Keratinocyte (primary cell): ENCODE measurements around the gene CCL8. TPM values are rescaled to one million over a fixed set of nuclear protein-coding genes. Genes with fewer than 3 reads are reported as not detected.
A peak's percentile ranks its signal among the peaks of the same experiment; 100 is the strongest.
"Not testable (repeated sequence)": the region's sequence is repeated elsewhere in the genome, so short reads cannot be mapped to it uniquely, and the experiment has no call there.

Source experiments
- DNase-seq: peaks from one replicate; pipeline ENCODE4 v3.0.0-alpha.2; 2011; ENCODE audit warnings: low read depth, missing footprints, low spot score
- FAIRE-seq: peaks from 2 replicates; lab custom pipeline; 2011; peaks lifted over from hg19 to GRCh38; lab: Jason Lieb, UNC
- H2AFZ ChIP-seq: 2 replicates; pipeline ENCODE4 v1.6.0; 2012; ENCODE audit warnings: low read length, control low read depth, inconsistent platforms; ENCODE audit not compliant: control insufficient read depth
- H3K27ac ChIP-seq: 2 replicates; pipeline ENCODE4 v1.5.1; 2011; ENCODE audit warnings: low read length; ENCODE audit not compliant: control insufficient read depth, insufficient read depth
- H3K27me3 ChIP-seq: 3 replicates; pipeline ENCODE4 v1.6.0; 2011; ENCODE audit warnings: low read length; ENCODE audit not compliant: control insufficient read depth, insufficient read depth; ENCODE audit errors: extremely low read depth
- H3K36me3 ChIP-seq, 2 experiments: 2 replicates in 1 of 2; 3 replicates in 1 of 2; pipeline ENCODE4 v1.5.1; 2011; ENCODE audit warnings: low read length in 2 of 2, mild to moderate bottlenecking in 1 of 2; ENCODE audit not compliant: control insufficient read depth in 2 of 2, insufficient read depth in 2 of 2; ENCODE audit errors: extremely low read depth in 1 of 2
- H3K4me1 ChIP-seq: 3 replicates; pipeline ENCODE4 v1.5.1; 2011; ENCODE audit warnings: low read length; ENCODE audit not compliant: control insufficient read depth, insufficient read depth; ENCODE audit errors: extremely low read depth
- H3K4me2 ChIP-seq: 3 replicates; pipeline ENCODE4 v1.6.0; 2011; ENCODE audit warnings: low read depth, low read length; ENCODE audit not compliant: control insufficient read depth, insufficient read depth; ENCODE audit errors: extremely low read depth
- H3K4me3 ChIP-seq, 3 experiments: fragments of 200-600 bp in 1 of 3; sonication (generic) in 1 of 3; 2 replicates in 2 of 3; 3 replicates in 1 of 3; pipeline ENCODE4 v1.5.1; 2011 to 2016; ENCODE audit warnings: low read length in 3 of 3, mild to moderate bottlenecking in 3 of 3, control low read depth in 2 of 3, inconsistent platforms in 1 of 3, low read depth in 1 of 3, mixed read lengths in 1 of 3, mixed run types in 1 of 3, moderate library complexity in 1 of 3; ENCODE audit not compliant: control insufficient read depth in 2 of 3, insufficient read depth in 2 of 3; ENCODE audit errors: extremely low read depth in 1 of 3
- H3K79me2 ChIP-seq: 2 replicates; pipeline ENCODE4 v1.6.0; 2012; ENCODE audit warnings: low read length; ENCODE audit not compliant: control insufficient read depth, insufficient read depth
- H3K9ac ChIP-seq: 3 replicates; pipeline ENCODE4 v1.6.0; 2011; ENCODE audit warnings: low read length; ENCODE audit not compliant: control insufficient read depth, insufficient read depth; ENCODE audit errors: extremely low read depth
- H3K9me1 ChIP-seq: 3 replicates; pipeline ENCODE4 v1.6.0; 2011; ENCODE audit warnings: low read length; ENCODE audit not compliant: control insufficient read depth, insufficient read depth; ENCODE audit errors: extremely low read depth
- H3K9me3 ChIP-seq: 2 replicates; pipeline ENCODE4 v1.5.1; 2012; ENCODE audit warnings: low read depth, low read length; ENCODE audit not compliant: control insufficient read depth
- H4K20me1 ChIP-seq: 3 replicates; pipeline ENCODE4 v1.6.0; 2011; ENCODE audit warnings: low read length; ENCODE audit not compliant: control insufficient read depth, insufficient read depth; ENCODE audit errors: extremely low read depth
- CTCF ChIP-seq, 3 experiments: IDR thresholded peaks in 1 of 3; conservative IDR thresholded peaks in 1 of 3; optimal IDR thresholded peaks in 1 of 3; 2 replicates in 2 of 3; 3 replicates in 1 of 3; pipeline versions ENCODE3 to v1.5.1; 2011; ENCODE audit warnings: low read length in 3 of 3, mild to moderate bottlenecking in 3 of 3, moderate library complexity in 2 of 3, control low read depth in 1 of 3, inconsistent platforms in 1 of 3; ENCODE audit not compliant: insufficient read depth in 2 of 3; ENCODE audit errors: extremely low read depth in 1 of 3
- EZH2 ChIP-seq: IDR thresholded peaks from one replicate; pipeline ENCODE4 v1.6.1; 2012; ENCODE audit warnings: inconsistent platforms, mild to moderate bottlenecking, low read length, moderate library complexity
- dilution Hi-C: fragments of 300-500 bp; cut with MboI; formaldehyde crosslinking; loops from one replicate; pipeline ENCODE4 v1.7.0; 2020; ENCODE audit warnings: low sequenced_read_pairs; ENCODE audit not compliant: extremely low pct_ligation_motif_present
- polyA plus RNA-seq, 5 experiments: library from polyadenylated mRNA; depleted of rRNA in 3 of 5; stranded (reverse) in 3 of 5; stranded (forward) in 1 of 5; unstranded in 1 of 5; fragments of >200 nt; gene quantifications; 1 replicate in 1 of 5; 2 replicates in 3 of 5; 3 replicates in 1 of 5; pipeline versions ENCODE4 v1.2.1 to v1.2.3, GENCODE V29; 2011 to 2012; ENCODE audit warnings: missing spikeins in 2 of 5, low read depth in 1 of 5, low replicate concordance in 1 of 5

CCL8 gene
- polyA plus RNA-seq, 1 donor (not counting 4 experiments of a cell fraction or from before 2014, with no cell fraction given): not detected

GRCh38 chr17:34318474-34318873 is 761 bp upstream of the CCL8 start:
- H3K27me3 ChIP-seq: no peaks in the 10 kb centered on the region
- no peaks in the 10 kb centered on the region for H3K36me3 ChIP-seq
- H3K9ac ChIP-seq: no peak overlapping the region
- no peaks in the 10 kb centered on the region for H4K20me1 ChIP-seq
- TF ChIP-seq EZH2 (no peak), CTCF (optimal IDR thresholded peaks at IDR 0.05 in 1 of 3, IDR thresholded peaks at IDR 0.05 in 1 of 3, conservative IDR thresholded peaks at IDR 0.05 in 1 of 3; ENCODE audit: extremely low read depth in 1 of 3, insufficient read depth in 2 of 3, low read length in 3 of 3) (peak in 2 of 3 experiments; percentile 10 to 20)
- H3K4me1 ChIP-seq: no peaks in the 10 kb centered on the region
- dilution Hi-C loops: no loop called here
- no peak overlapping the region for H3K4me3 ChIP-seq
- no peak for DNase-seq
- H3K79me2 ChIP-seq: no peaks in the 10 kb centered on the region
- no peaks in the 10 kb centered on the region for H3K9me1 ChIP-seq
- H3K9me3 ChIP-seq: no peaks in the 10 kb centered on the region
- H2AFZ ChIP-seq: no peak overlapping the region
- no peak overlapping the region for H3K4me2 ChIP-seq
- no peak overlapping the region for H3K27ac ChIP-seq
- FAIRE-seq: no peak

GRCh38 chr17:34321964-34322363 is 2.7 kb downstream of the CCL8 start:
- Histone ChIP-seq H3K36me3 (no peaks in the 10 kb centered on the region), H3K79me2 (no peaks in the 10 kb centered on the region)
- FAIRE-seq: no peak

GRCh38 chr17:34327580-34327979 is 8.3 kb downstream of the CCL8 start:
- H3K9me3 ChIP-seq, H3K9ac ChIP-seq, H3K27ac ChIP-seq, DNase-seq, H3K36me3 ChIP-seq, H3K9me1 ChIP-seq, dilution Hi-C loops, H3K4me2 ChIP-seq, H3K4me1 ChIP-seq, FAIRE-seq, H2AFZ ChIP-seq, H3K79me2 ChIP-seq, H3K4me3 ChIP-seq, H4K20me1 ChIP-seq, H3K27me3 ChIP-seq: not testable (repeated sequence)

More at GRCh38 chr17:34321964-34322363, 2.7 kb downstream of the CCL8 start:
- no peak overlapping the region for H3K27ac ChIP-seq
- H3K27me3 ChIP-seq: no peaks in the 10 kb centered on the region
- H2AFZ ChIP-seq: no peak overlapping the region
- dilution Hi-C loops: no loop called here
- TF ChIP-seq EZH2 (no peak), CTCF (optimal IDR thresholded peaks at IDR 0.05 in 1 of 3, IDR thresholded peaks at IDR 0.05 in 1 of 3, conservative IDR thresholded peaks at IDR 0.05 in 1 of 3; ENCODE audit: extremely low read depth in 1 of 3, insufficient read depth in 2 of 3, low read length in 3 of 3) (no peak)
- no peak overlapping the region for H3K4me2 ChIP-seq
- no peaks in the 10 kb centered on the region for H4K20me1 ChIP-seq
- no peaks in the 10 kb centered on the region for H3K4me1 ChIP-seq
- no peaks in the 10 kb centered on the region for H3K9me1 ChIP-seq
- DNase-seq: no peak
- no peaks in the 10 kb centered on the region for H3K9me3 ChIP-seq
- no peak overlapping the region for H3K4me3 ChIP-seq
- no peak overlapping the region for H3K9ac ChIP-seq
